GM23338 (cell line): ENCODE results near the gene TARBP1. TPM values are rescaled to one million over a fixed set of nuclear protein-coding genes. Genes with fewer than 3 reads are reported as not detected.

Experiments
- ATAC-seq: fragments of 200-7000 bp; cut with Tn5 transposase; 3 replicates; pipeline ENCODE4 v1.9.1; 2020
- DNase-seq: peaks from one replicate; pipeline ENCODE4 v3.0.0-alpha.2; 2015; ENCODE audit warnings: low spot score
- H2AFZ ChIP-seq: fragments of 200-600 bp; sonication (generic); 2 replicates; pipeline ENCODE4 v1.8.0; 2016; ENCODE audit warnings: antibody characterized with exemption, mild to moderate bottlenecking, moderate library complexity
- H3F3A ChIP-seq: fragments of 200-600 bp; sonication (generic); replicated peaks from 2 replicates; pipeline ENCODE4 v1.8.0; 2017; ENCODE audit warnings: antibody characterized with exemption, mixed run types, low read depth
- H3K27ac ChIP-seq: fragments of 200-600 bp; sonication (generic); 2 replicates; pipeline ENCODE4 v1.6.1; 2016; ENCODE audit warnings: low read depth
- H3K27me3 ChIP-seq: fragments of 200-600 bp; sonication (generic); 2 replicates; pipeline ENCODE4 v1.8.0; 2016; ENCODE audit warnings: mild to moderate bottlenecking, mixed run types, moderate library complexity; ENCODE audit not compliant: insufficient read depth
- H3K36me3 ChIP-seq: fragments of 200-600 bp; sonication (generic); 2 replicates; pipeline ENCODE4 v1.8.0; 2016; ENCODE audit warnings: mild to moderate bottlenecking; ENCODE audit not compliant: insufficient read depth
- H3K4me1 ChIP-seq: fragments of 200-600 bp; sonication (generic); 2 replicates; pipeline ENCODE4 v1.8.0; 2016; ENCODE audit warnings: mild to moderate bottlenecking, moderate library complexity; ENCODE audit not compliant: insufficient read depth
- H3K4me2 ChIP-seq: fragments of 200-600 bp; sonication (generic); 2 replicates; pipeline ENCODE4 v1.7.1; 2017; ENCODE audit warnings: mixed run types
- H3K4me3 ChIP-seq: fragments of 200-600 bp; sonication (generic); 2 replicates; pipeline ENCODE4 v1.6.1; 2016; ENCODE audit warnings: mixed run types
- H3K79me2 ChIP-seq: fragments of 200-600 bp; sonication (generic); replicated peaks from 2 replicates; pipeline ENCODE4 v1.8.0; 2017; ENCODE audit warnings: mild to moderate bottlenecking; ENCODE audit not compliant: insufficient read depth
- H3K9me2 ChIP-seq: fragments of 200-600 bp; sonication (generic); 2 replicates; pipeline ENCODE4 v1.8.0; 2017; ENCODE audit not compliant: insufficient read depth
- H4K20me1 ChIP-seq: fragments of 200-600 bp; sonication (generic); replicated peaks from 2 replicates; pipeline ENCODE4 v1.8.0; 2017; ENCODE audit warnings: mild to moderate bottlenecking; ENCODE audit not compliant: insufficient read depth
- H3K27ac Mint-ChIP-seq: 2 replicates; pipeline ENCODE4 v1.8.0; 2020; ENCODE audit warnings: inconsistent platforms, mild to moderate bottlenecking, moderate library complexity, mixed read lengths
- H3K27me3 Mint-ChIP-seq: 3 replicates; pipeline ENCODE4 v1.8.0; 2022; ENCODE audit warnings: low read depth, mild to moderate bottlenecking, moderate library complexity, mixed read lengths, inconsistent platforms; ENCODE audit not compliant: insufficient read depth, poor library complexity
- H3K36me3 Mint-ChIP-seq: 3 replicates; pipeline ENCODE4 v1.8.0; 2021; ENCODE audit warnings: low read depth, mild to moderate bottlenecking, inconsistent platforms, moderate library complexity, mixed read lengths
- H3K4me1 Mint-ChIP-seq: 3 replicates; pipeline ENCODE4 v1.8.0; 2020; ENCODE audit warnings: mild to moderate bottlenecking, inconsistent platforms, mixed read lengths
- H3K4me3 Mint-ChIP-seq: 3 replicates; pipeline ENCODE4 v1.8.0; 2021; ENCODE audit warnings: moderate library complexity, mild to moderate bottlenecking, inconsistent platforms, mixed read lengths
- H3K9me3 Mint-ChIP-seq: 3 replicates; pipeline ENCODE4 v1.8.0; 2020; ENCODE audit warnings: moderate library complexity, mild to moderate bottlenecking, inconsistent platforms, mixed read lengths
- EZH2 ChIP-seq: fragments of 200-600 bp; sonication (generic); IDR thresholded peaks from one replicate; pipeline ENCODE4 v1.8.0; 2017; ENCODE audit warnings: antibody characterized with exemption, mild to moderate bottlenecking, low read depth; ENCODE audit not compliant: unreplicated experiment
- EZH2phosphoT487 ChIP-seq: fragments of 200-600 bp; sonication (generic); IDR thresholded peaks from one replicate; pipeline ENCODE4 v1.8.1; 2018; ENCODE audit warnings: antibody characterized with exemption; ENCODE audit not compliant: unreplicated experiment
- JUNB ChIP-seq: IDR thresholded peaks from one replicate; pipeline ENCODE4 v1.6.1; 2016; ENCODE audit warnings: antibody characterized with exemption; ENCODE audit not compliant: unreplicated experiment
- NANOG ChIP-seq: IDR thresholded peaks from 2 replicates; pipeline ENCODE4 v1.6.1; 2016; ENCODE audit warnings: antibody characterized with exemption, borderline replicate concordance
- POLR2AphosphoS5 ChIP-seq: IDR thresholded peaks from 2 replicates; pipeline ENCODE4 v1.6.1; 2016; ENCODE audit warnings: antibody characterized with exemption, low read depth
- STAT1 ChIP-seq: IDR thresholded peaks from one replicate; pipeline ENCODE4 v1.6.1; 2016; ENCODE audit warnings: antibody characterized with exemption; ENCODE audit not compliant: unreplicated experiment
- ZNF114 ChIP-seq: fragments of 250-450 bp; sonication (Bioruptor Pico); IDR thresholded peaks from 2 replicates; pipeline ENCODE4 v1.5.0; 2020; ENCODE audit warnings: mild to moderate bottlenecking, moderate library complexity
- ZNF331 ChIP-seq: fragments of 250-450 bp; sonication (Bioruptor Pico); IDR thresholded peaks from 2 replicates; pipeline ENCODE4 v1.5.0; 2020; ENCODE audit warnings: low read depth, mild to moderate bottlenecking, moderate library complexity
- polyA plus RNA-seq: library from polyadenylated mRNA; unstranded; fragments of >200 nt; fragmentation: Nextera tagmentation; extraction: Ambion mirVana; gene quantifications from 2 replicates; pipeline ENCODE4 v1.2.1, GENCODE V29; 2016
- total RNA-seq: library from RNA; depleted of rRNA; stranded (reverse); fragments of >200 nt; shearing (Covaris generic); gene quantifications from 2 replicates; pipeline ENCODE4 v1.2.3, GENCODE V29; 2014
- TF ChIP-seq, protein P1 (sequence below): fragments of 250-450 bp; sonication (Bioruptor Pico); IDR thresholded peaks from 2 replicates; pipeline ENCODE4 v1.5.0; 2020; ENCODE audit warnings: mild to moderate bottlenecking, moderate library complexity
- TF ChIP-seq, protein P2 (sequence below), 2 experiments: fragments of 200-600 bp in 1 of 2; sonication (generic) in 1 of 2; conservative IDR thresholded peaks; 2 replicates each; pipeline versions ENCODE4 v1.5.1 to v1.6.1; 2016 to 2017; ENCODE audit warnings: antibody characterized with exemption in 2 of 2, low read depth in 2 of 2, mild to moderate bottlenecking in 2 of 2, moderate library complexity in 1 of 2
- TF ChIP-seq, protein P3 (sequence below): IDR thresholded peaks from 2 replicates; pipeline ENCODE4 v1.6.1; 2016; ENCODE audit warnings: antibody characterized with exemption
- TF ChIP-seq, protein P4 (sequence below): IDR thresholded peaks from one replicate; pipeline ENCODE4 v1.6.1; 2018; ENCODE audit warnings: antibody characterized with exemption; ENCODE audit not compliant: unreplicated experiment

The TARBP1 gene
- total and polyA plus RNA-seq, 2 experiments from 2014 or later = 14.9 to 18.8 TPM

DNA sequence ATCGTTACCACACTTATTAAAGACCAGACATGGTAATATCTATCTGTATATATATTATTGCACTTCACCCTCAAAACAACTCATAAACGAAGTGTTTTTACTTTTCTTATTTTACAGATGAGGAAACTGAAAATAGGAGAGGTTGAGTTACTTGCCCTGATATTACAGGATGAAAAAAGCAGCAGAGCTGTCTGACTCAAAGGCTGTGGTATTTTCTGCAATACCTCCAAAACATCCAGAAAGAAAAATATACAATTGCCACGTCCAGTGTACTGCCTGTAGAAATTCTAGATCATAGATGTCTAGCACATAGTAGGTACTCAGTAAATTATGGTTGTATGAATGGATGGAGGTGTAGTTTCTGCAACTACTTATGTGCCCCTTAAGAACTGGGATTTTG lies 5.2 kb upstream of the TARBP1 start:
- no peaks in the 10 kb centered on the region; the same call in 2 of the 3 replicates for H3K9me3 Mint-ChIP-seq
- peaks cover 11% of the 10 kb centered on the region; the same call in 2 of the 3 replicates for H3K4me1 Mint-ChIP-seq
- H3K4me3 Mint-ChIP-seq = no peak overlapping the region
- TF ChIP-seq, protein P1, sequence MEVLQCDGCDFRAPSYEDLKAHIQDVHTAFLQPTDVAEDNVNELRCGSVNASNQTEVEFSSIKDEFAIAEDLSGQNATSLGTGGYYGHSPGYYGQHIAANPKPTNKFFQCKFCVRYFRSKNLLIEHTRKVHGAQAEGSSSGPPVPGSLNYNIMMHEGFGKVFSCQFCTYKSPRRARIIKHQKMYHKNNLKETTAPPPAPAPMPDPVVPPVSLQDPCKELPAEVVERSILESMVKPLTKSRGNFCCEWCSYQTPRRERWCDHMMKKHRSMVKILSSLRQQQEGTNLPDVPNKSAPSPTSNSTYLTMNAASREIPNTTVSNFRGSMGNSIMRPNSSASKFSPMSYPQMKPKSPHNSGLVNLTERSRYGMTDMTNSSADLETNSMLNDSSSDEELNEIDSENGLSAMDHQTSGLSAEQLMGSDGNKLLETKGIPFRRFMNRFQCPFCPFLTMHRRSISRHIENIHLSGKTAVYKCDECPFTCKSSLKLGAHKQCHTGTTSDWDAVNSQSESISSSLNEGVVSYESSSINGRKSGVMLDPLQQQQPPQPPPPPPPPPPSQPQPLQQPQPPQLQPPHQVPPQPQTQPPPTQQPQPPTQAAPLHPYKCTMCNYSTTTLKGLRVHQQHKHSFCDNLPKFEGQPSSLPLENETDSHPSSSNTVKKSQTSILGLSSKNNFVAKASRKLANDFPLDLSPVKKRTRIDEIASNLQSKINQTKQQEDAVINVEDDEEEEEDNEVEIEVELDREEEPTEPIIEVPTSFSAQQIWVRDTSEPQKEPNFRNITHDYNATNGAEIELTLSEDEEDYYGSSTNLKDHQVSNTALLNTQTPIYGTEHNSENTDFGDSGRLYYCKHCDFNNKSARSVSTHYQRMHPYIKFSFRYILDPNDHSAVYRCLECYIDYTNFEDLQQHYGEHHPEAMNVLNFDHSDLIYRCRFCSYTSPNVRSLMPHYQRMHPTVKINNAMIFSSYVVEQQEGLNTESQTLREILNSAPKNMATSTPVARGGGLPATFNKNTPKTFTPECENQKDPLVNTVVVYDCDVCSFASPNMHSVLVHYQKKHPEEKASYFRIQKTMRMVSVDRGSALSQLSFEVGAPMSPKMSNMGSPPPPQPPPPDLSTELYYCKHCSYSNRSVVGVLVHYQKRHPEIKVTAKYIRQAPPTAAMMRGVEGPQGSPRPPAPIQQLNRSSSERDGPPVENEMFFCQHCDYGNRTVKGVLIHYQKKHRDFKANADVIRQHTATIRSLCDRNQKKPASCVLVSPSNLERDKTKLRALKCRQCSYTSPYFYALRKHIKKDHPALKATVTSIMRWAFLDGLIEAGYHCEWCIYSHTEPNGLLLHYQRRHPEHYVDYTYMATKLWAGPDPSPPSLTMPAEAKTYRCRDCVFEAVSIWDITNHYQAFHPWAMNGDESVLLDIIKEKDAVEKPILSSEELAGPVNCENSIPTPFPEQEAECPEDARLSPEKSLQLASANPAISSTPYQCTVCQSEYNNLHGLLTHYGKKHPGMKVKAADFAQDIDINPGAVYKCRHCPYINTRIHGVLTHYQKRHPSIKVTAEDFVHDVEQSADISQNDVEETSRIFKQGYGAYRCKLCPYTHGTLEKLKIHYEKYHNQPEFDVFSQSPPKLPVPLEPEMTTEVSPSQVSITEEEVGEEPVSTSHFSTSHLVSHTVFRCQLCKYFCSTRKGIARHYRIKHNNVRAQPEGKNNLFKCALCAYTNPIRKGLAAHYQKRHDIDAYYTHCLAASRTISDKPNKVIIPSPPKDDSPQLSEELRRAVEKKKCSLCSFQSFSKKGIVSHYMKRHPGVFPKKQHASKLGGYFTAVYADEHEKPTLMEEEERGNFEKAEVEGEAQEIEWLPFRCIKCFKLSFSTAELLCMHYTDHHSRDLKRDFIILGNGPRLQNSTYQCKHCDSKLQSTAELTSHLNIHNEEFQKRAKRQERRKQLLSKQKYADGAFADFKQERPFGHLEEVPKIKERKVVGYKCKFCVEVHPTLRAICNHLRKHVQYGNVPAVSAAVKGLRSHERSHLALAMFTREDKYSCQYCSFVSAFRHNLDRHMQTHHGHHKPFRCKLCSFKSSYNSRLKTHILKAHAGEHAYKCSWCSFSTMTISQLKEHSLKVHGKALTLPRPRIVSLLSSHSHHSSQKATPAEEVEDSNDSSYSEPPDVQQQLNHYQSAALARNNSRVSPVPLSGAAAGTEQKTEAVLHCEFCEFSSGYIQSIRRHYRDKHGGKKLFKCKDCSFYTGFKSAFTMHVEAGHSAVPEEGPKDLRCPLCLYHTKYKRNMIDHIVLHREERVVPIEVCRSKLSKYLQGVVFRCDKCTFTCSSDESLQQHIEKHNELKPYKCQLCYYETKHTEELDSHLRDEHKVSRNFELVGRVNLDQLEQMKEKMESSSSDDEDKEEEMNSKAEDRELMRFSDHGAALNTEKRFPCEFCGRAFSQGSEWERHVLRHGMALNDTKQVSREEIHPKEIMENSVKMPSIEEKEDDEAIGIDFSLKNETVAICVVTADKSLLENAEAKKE = no peak
- TF ChIP-seq ZNF331 (CRISPR knock-in tag) (no peak), STAT1 (no peak), ZNF114 (no peak), JUNB (no peak), NANOG (no peak), EZH2 (no peak), POLR2AphosphoS5 (no peak), EZH2phosphoT487 (no peak)
- TF ChIP-seq, protein P2, sequence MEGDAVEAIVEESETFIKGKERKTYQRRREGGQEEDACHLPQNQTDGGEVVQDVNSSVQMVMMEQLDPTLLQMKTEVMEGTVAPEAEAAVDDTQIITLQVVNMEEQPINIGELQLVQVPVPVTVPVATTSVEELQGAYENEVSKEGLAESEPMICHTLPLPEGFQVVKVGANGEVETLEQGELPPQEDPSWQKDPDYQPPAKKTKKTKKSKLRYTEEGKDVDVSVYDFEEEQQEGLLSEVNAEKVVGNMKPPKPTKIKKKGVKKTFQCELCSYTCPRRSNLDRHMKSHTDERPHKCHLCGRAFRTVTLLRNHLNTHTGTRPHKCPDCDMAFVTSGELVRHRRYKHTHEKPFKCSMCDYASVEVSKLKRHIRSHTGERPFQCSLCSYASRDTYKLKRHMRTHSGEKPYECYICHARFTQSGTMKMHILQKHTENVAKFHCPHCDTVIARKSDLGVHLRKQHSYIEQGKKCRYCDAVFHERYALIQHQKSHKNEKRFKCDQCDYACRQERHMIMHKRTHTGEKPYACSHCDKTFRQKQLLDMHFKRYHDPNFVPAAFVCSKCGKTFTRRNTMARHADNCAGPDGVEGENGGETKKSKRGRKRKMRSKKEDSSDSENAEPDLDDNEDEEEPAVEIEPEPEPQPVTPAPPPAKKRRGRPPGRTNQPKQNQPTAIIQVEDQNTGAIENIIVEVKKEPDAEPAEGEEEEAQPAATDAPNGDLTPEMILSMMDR (conservative IDR thresholded peaks at IDR 0.05; ENCODE audit: low read depth in 2 of 2) = no peak
- TF ChIP-seq, protein P3, sequence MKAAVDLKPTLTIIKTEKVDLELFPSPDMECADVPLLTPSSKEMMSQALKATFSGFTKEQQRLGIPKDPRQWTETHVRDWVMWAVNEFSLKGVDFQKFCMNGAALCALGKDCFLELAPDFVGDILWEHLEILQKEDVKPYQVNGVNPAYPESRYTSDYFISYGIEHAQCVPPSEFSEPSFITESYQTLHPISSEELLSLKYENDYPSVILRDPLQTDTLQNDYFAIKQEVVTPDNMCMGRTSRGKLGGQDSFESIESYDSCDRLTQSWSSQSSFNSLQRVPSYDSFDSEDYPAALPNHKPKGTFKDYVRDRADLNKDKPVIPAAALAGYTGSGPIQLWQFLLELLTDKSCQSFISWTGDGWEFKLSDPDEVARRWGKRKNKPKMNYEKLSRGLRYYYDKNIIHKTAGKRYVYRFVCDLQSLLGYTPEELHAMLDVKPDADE = no peak
- TF ChIP-seq, protein P4, sequence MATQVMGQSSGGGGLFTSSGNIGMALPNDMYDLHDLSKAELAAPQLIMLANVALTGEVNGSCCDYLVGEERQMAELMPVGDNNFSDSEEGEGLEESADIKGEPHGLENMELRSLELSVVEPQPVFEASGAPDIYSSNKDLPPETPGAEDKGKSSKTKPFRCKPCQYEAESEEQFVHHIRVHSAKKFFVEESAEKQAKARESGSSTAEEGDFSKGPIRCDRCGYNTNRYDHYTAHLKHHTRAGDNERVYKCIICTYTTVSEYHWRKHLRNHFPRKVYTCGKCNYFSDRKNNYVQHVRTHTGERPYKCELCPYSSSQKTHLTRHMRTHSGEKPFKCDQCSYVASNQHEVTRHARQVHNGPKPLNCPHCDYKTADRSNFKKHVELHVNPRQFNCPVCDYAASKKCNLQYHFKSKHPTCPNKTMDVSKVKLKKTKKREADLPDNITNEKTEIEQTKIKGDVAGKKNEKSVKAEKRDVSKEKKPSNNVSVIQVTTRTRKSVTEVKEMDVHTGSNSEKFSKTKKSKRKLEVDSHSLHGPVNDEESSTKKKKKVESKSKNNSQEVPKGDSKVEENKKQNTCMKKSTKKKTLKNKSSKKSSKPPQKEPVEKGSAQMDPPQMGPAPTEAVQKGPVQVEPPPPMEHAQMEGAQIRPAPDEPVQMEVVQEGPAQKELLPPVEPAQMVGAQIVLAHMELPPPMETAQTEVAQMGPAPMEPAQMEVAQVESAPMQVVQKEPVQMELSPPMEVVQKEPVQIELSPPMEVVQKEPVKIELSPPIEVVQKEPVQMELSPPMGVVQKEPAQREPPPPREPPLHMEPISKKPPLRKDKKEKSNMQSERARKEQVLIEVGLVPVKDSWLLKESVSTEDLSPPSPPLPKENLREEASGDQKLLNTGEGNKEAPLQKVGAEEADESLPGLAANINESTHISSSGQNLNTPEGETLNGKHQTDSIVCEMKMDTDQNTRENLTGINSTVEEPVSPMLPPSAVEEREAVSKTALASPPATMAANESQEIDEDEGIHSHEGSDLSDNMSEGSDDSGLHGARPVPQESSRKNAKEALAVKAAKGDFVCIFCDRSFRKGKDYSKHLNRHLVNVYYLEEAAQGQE = no peak
- peaks cover 60% of the 10 kb centered on the region for H3K27me3 ChIP-seq
- H3K9me2 ChIP-seq = no peaks in the 10 kb centered on the region
- H3F3A ChIP-seq = no peaks in the 10 kb centered on the region
- no peak overlapping the region for H3K27ac ChIP-seq
- no peaks in the 10 kb centered on the region for H3K36me3 Mint-ChIP-seq
- H3K36me3 ChIP-seq = no peaks in the 10 kb centered on the region
- H3K4me2 ChIP-seq = no peak overlapping the region
- H3K79me2 ChIP-seq = no peaks in the 10 kb centered on the region
- no peak overlapping the region for H2AFZ ChIP-seq
- ATAC-seq = no peak
- H3K4me3 ChIP-seq = no peak overlapping the region
- no peak overlapping the region for H3K27ac Mint-ChIP-seq
- peaks cover 4% of the 10 kb centered on the region for H3K4me1 ChIP-seq
- no peaks in the 10 kb centered on the region for H4K20me1 ChIP-seq
- DNase-seq = no peak
- H3K27me3 Mint-ChIP-seq = peaks cover 32% of the 10 kb centered on the region
